IgD-negative memory B cell (primary cell): Measurements from ENCODE around the gene PRCD. TPM values are rescaled to one million over a fixed set of nuclear protein-coding genes. Genes with fewer than 3 reads are reported as not detected.
A peak's percentile ranks its signal among the peaks of the same experiment; 100 is the strongest.

ENCODE experiments used
- H3K27ac Mint-ChIP-seq, 3 donors: one replicate each; pipeline ENCODE4 v1.8.0; 2020 to 2022; ENCODE audit warnings: mild to moderate bottlenecking in 3 of 3, mixed read lengths in 3 of 3, moderate library complexity in 1 of 3
- H3K27me3 Mint-ChIP-seq: one replicate; pipeline ENCODE4 v1.8.0; 2021; ENCODE audit warnings: mixed read lengths
- H3K36me3 Mint-ChIP-seq: one replicate; pipeline ENCODE4 v1.8.0; 2020; ENCODE audit warnings: mild to moderate bottlenecking, mixed read lengths
- H3K4me1 Mint-ChIP-seq, 3 donors: one replicate each; pipeline ENCODE4 v1.8.0; 2020 to 2022; ENCODE audit warnings: mixed read lengths in 3 of 3, mild to moderate bottlenecking in 1 of 3
- H3K4me3 Mint-ChIP-seq, 4 donors: one replicate each; pipeline ENCODE4 v1.8.0; 2020 to 2022; ENCODE audit warnings: mild to moderate bottlenecking in 4 of 4, mixed read lengths in 4 of 4, moderate library complexity in 3 of 4
- H3K9me3 Mint-ChIP-seq, 3 donors: one replicate each; pipeline ENCODE4 v1.8.0; 2020 to 2021; ENCODE audit warnings: mixed read lengths in 3 of 3, mild to moderate bottlenecking in 1 of 3
- polyA plus RNA-seq: library from polyadenylated mRNA; unstranded; fragments of 300-500 nt; fragmentation: Illumina TruSeq; gene quantifications from one replicate; pipeline ENCODE4 v1.2.3, GENCODE V29; 2021

The PRCD gene
- polyA plus RNA-seq, 1 donor from 2014 or later: 24.4 TPM

- Mint-ChIP-seq H3K9me3 (peaks cover 0 to 5% (median 0%) of the 10 kb centered on the region in 3 donors), H3K4me3 (peak within 1 kb of the TSS; percentile 74 to 91 (median 80)), H3K27me3 (peaks cover 27% of the 10 kb centered on the region), H3K27ac (no peak within 1 kb of the TSS), H3K4me1 (peaks cover 0 to 4% (median 0%) of the 10 kb centered on the region in 3 donors), H3K36me3 (peaks cover 6% of the 10 kb centered on the region)
Observed at GRCh38 chr17:76585649-76586593, 46.1 kb downstream of the PRCD start, which contains the start of gene ST6GALNAC2. ST6GALNAC2 (minus strand) TSS chr17:76585860; CDS start chr17:76585808, 52 bp downstream.

- Mint-ChIP-seq H3K27ac (peak overlapping the region in 1 of 3 donors; percentile 9), H3K36me3 (peaks cover 6% of the 10 kb centered on the region), H3K4me3 (peak overlapping the region in 3 of 4 donors; percentile 30 to 84 (median 32)), H3K9me3 (peaks cover 0 to 5% (median 0%) of the 10 kb centered on the region in 3 donors), H3K27me3 (peaks cover 27% of the 10 kb centered on the region), H3K4me1 (peaks cover 0 to 4% (median 0%) of the 10 kb centered on the region in 3 donors)
Observed at GRCh38 chr17:76586741-76587487, 47.1 kb downstream of the PRCD start.

GRCh38 chr17:76588182-76588581, 48.3 kb downstream of the PRCD start:
- peak overlapping the region in 2 of 4 donors; percentile 60 to 85 for H3K4me3 Mint-ChIP-seq
- peak overlapping the region in 1 of 3 donors; percentile 75 for H3K27ac Mint-ChIP-seq
- H3K4me1 Mint-ChIP-seq: peaks cover 0 to 4% (median 0%) of the 10 kb centered on the region in 3 donors
- H3K9me3 Mint-ChIP-seq: peaks cover 0 to 5% (median 0%) of the 10 kb centered on the region in 3 donors
- peaks cover 6% of the 10 kb centered on the region for H3K36me3 Mint-ChIP-seq
- peaks cover 27% of the 10 kb centered on the region for H3K27me3 Mint-ChIP-seq

- H3K27me3 Mint-ChIP-seq: peaks cover 22% of the 10 kb centered on the region
- H3K4me3 Mint-ChIP-seq: no peak overlapping the region
- H3K4me1 Mint-ChIP-seq: no peaks in the 10 kb centered on the region
- no peak overlapping the region for H3K27ac Mint-ChIP-seq
- peaks cover 0 to 5% (median 0%) of the 10 kb centered on the region in 3 donors for H3K9me3 Mint-ChIP-seq
- H3K36me3 Mint-ChIP-seq: peaks cover 6% of the 10 kb centered on the region
Observed at GRCh38 chr17:76593384-76593826, 53.6 kb downstream of the PRCD start.

GRCh38 chr17:76593959-76594358, 54.1 kb downstream of the PRCD start:
- Mint-ChIP-seq H3K4me3 (no peak overlapping the region), H3K9me3 (peaks cover 0 to 5% (median 0%) of the 10 kb centered on the region in 3 donors), H3K27me3 (peaks cover 22% of the 10 kb centered on the region), H3K27ac (no peak overlapping the region), H3K4me1 (no peaks in the 10 kb centered on the region), H3K36me3 (peaks cover 6% of the 10 kb centered on the region)

DNA sequence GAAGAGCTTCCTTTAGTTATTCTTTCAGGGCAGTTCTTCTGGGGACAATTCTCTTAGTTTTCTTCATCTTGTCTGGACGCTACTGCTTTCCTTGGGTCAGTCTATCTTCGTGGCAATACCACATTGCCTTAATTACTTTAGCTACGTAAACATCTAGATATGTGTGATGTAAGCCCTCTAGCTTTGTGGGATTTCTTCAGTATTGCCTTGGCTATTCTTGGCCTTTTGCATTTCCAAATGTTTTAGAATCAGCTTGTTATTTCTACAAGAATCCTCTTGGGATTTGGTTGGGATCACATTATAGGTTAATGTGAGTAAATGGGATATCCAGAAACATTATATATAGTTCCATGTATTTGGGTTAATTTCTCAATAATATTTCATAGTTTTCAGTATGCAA, 54.8 kb downstream of the PRCD start:
- peaks cover 19% of the 10 kb centered on the region for H3K27me3 Mint-ChIP-seq
- no peak overlapping the region for H3K4me3 Mint-ChIP-seq
- H3K36me3 Mint-ChIP-seq: peaks cover 3% of the 10 kb centered on the region
- peaks cover 0 to under 1% (median 0%) of the 10 kb centered on the region in 3 donors for H3K9me3 Mint-ChIP-seq
- no peaks in the 10 kb centered on the region for H3K4me1 Mint-ChIP-seq
- H3K27ac Mint-ChIP-seq: no peak overlapping the region

Other genes starting within 250 kb of the PRCD start
- 0.14 TPM for gene QRICH2, start 231.8 kb upstream of the PRCD start, polyA plus RNA-seq
- 62.0 TPM for gene PRPSAP1, start 186.1 kb upstream of the PRCD start, polyA plus RNA-seq
- gene SPHK1, start 155.4 kb upstream of the PRCD start, polyA plus RNA-seq: not detected
- gene UBE2O, start 86.9 kb upstream of the PRCD start, polyA plus RNA-seq: 13.8 TPM
- gene AANAT, start 72.4 kb upstream of the PRCD start, polyA plus RNA-seq: 1.1 TPM
- 160 TPM for gene RHBDF2, start 38.6 kb upstream of the PRCD start, polyA plus RNA-seq
- gene CYGB, start 2.3 kb upstream of the PRCD start, polyA plus RNA-seq: 2.1 TPM
- gene ST6GALNAC2, start 45.8 kb downstream of the PRCD start, polyA plus RNA-seq: 0.68 TPM
- 0.44 TPM for gene ST6GALNAC1, start 103.7 kb downstream of the PRCD start, polyA plus RNA-seq
- gene MXRA7, start 170.9 kb downstream of the PRCD start, polyA plus RNA-seq: 2.7 TPM
- 41.4 TPM for gene JMJD6, start 186.6 kb downstream of the PRCD start, polyA plus RNA-seq
- gene METTL23, start 186.8 kb downstream of the PRCD start, polyA plus RNA-seq: 121 TPM
- 152 TPM for gene SRSF2, start 197.3 kb downstream of the PRCD start, polyA plus RNA-seq
- 17.5 TPM for gene MFSD11, start 198.1 kb downstream of the PRCD start, polyA plus RNA-seq